ENCODE data around the gene LARP1. TPM values are rescaled to one million over a fixed set of nuclear protein-coding genes. Genes with fewer than 3 reads are reported as not detected.
A peak's percentile ranks its signal among the peaks of the same experiment; 100 is the strongest.
"Not testable (repeated sequence)": the region's sequence is repeated elsewhere in the genome, so short reads cannot be mapped to it uniquely, and the experiment has no call there.

The LARP1 gene
- total RNA-seq, 2 experiments from 2014 or later = 203 to 213 TPM

- no peak for DNase-seq
- CTCF ChIA-PET = interaction anchor here (1.0 to 1.4 kb wide), 2 partner anchors 17 to 18 kb away, joined by 3 to 4 read pairs; no protein-coding TSS in a partner anchor
- Mint-ChIP-seq H3K27ac (peak overlapping the region; percentile 89), H3K4me1 (peaks cover 58% of the 10 kb centered on the region), H3K36me3 (ENCODE audit: low read depth) (peaks cover 31% of the 10 kb centered on the region), H3K4me3 (no peak overlapping the region), H3K27me3 (no peaks in the 10 kb centered on the region), H3K9me3 (no peaks in the 10 kb centered on the region)
- POLR2A ChIA-PET = no interaction called here
These were observed 75.4 kb downstream of the LARP1 start for GRCh38 chr5:154830596-154830995.

GRCh38 chr5:154831451-154831850 lies 76.3 kb downstream of the LARP1 start:
- Mint-ChIP-seq H3K4me3 (no peak overlapping the region), H3K36me3 (ENCODE audit: low read depth) (peaks cover 27% of the 10 kb centered on the region), H3K27ac (peak overlapping the region; percentile 50), H3K27me3 (no peaks in the 10 kb centered on the region), H3K9me3 (no peaks in the 10 kb centered on the region), H3K4me1 (peaks cover 53% of the 10 kb centered on the region)
- ChIA-PET POLR2A (no interaction called here), CTCF (no interaction called here)
- no peak for DNase-seq

GRCh38 chr5:154832804-154833203 lies 77.6 kb downstream of the LARP1 start:
- H3K27ac Mint-ChIP-seq, POLR2A ChIA-PET, H3K9me3 Mint-ChIP-seq, H3K27me3 Mint-ChIP-seq, DNase-seq, H3K4me3 Mint-ChIP-seq: not testable (repeated sequence)
- CTCF ChIA-PET = interaction anchor here (0.8 to 3.3 kb wide), 2 partner anchors 10 kb away, joined by 3 to 14 read pairs; no protein-coding TSS in a partner anchor
- Mint-ChIP-seq H3K36me3 (ENCODE audit: low read depth) (peaks cover 31% of the 10 kb centered on the region), H3K4me1 (peaks cover 41% of the 10 kb centered on the region)

- POLR2A ChIA-PET = no interaction called here
- H3K27me3 Mint-ChIP-seq = no peaks in the 10 kb centered on the region
- H3K27ac Mint-ChIP-seq = no peak overlapping the region
- DNase-seq = no peak
- no peaks in the 10 kb centered on the region for H3K9me3 Mint-ChIP-seq
- CTCF ChIA-PET = interaction anchor here (3.3 kb wide), 1 partner anchor 11 kb away, joined by 14 read pairs; no protein-coding TSS in a partner anchor
- peaks cover 30% of the 10 kb centered on the region for H3K4me1 Mint-ChIP-seq
- peaks cover 24% of the 10 kb centered on the region for H3K36me3 Mint-ChIP-seq (ENCODE audit: low read depth)
- H3K4me3 Mint-ChIP-seq = no peak overlapping the region
These were observed 78.9 kb downstream of the LARP1 start for GRCh38 chr5:154834053-154834452.

GRCh38 chr5:154835701-154836052 lies 80.5 kb downstream of the LARP1 start:
- Mint-ChIP-seq H3K36me3 (ENCODE audit: low read depth) (peaks cover 16% of the 10 kb centered on the region), H3K4me1 (peaks cover 16% of the 10 kb centered on the region)
- H3K27me3 Mint-ChIP-seq, H3K27ac Mint-ChIP-seq, POLR2A ChIA-PET, H3K9me3 Mint-ChIP-seq, DNase-seq, H3K4me3 Mint-ChIP-seq: not testable (repeated sequence)
- CTCF ChIA-PET = interaction anchor here (1.3 to 2.0 kb wide), 2 partner anchors 9 to 14 kb away, joined by 4 to 6 read pairs; no protein-coding TSS in a partner anchor

GRCh38 chr5:154836225-154836624 lies 81.0 kb downstream of the LARP1 start:
- ChIA-PET CTCF (interaction anchor here (1.3 to 2.0 kb wide), 2 partner anchors 9 to 13 kb away, joined by 4 to 6 read pairs; no protein-coding TSS in a partner anchor), POLR2A (no interaction called here)
- H3K4me1 Mint-ChIP-seq = peaks cover 11% of the 10 kb centered on the region
- H3K27me3 Mint-ChIP-seq = no peaks in the 10 kb centered on the region
- H3K27ac Mint-ChIP-seq = no peak overlapping the region
- H3K9me3 Mint-ChIP-seq = no peaks in the 10 kb centered on the region
- no peak for DNase-seq
- no peak overlapping the region for H3K4me3 Mint-ChIP-seq
- peaks cover 13% of the 10 kb centered on the region for H3K36me3 Mint-ChIP-seq (ENCODE audit: low read depth)

GRCh38 chr5:154837009-154837901 lies 82.1 kb downstream of the LARP1 start:
- H3K36me3 Mint-ChIP-seq (ENCODE audit: low read depth) = peaks cover 9% of the 10 kb centered on the region

GRCh38 chr5:154840435-154841272 lies 85.5 kb downstream of the LARP1 start:
- ChIA-PET CTCF (interaction anchor here (1.0 to 1.6 kb wide), 3 partner anchors 9 to 98 kb away, joined by 3 to 4 read pairs (median 3); partner anchors contain the start of gene GEMIN5), POLR2A (no interaction called here)

More at GRCh38 chr5:154837009-154837901, 82.1 kb downstream of the LARP1 start:
- peak overlapping the region; percentile 32 for H3K27ac Mint-ChIP-seq
- H3K4me1 Mint-ChIP-seq = peaks cover 9% of the 10 kb centered on the region
- no peaks in the 10 kb centered on the region for H3K27me3 Mint-ChIP-seq
- CTCF ChIA-PET = interaction anchor here (0.9 to 2.0 kb wide), 2 partner anchors 12 to 71 kb away, joined by 3 to 6 read pairs; no protein-coding TSS in a partner anchor
- POLR2A ChIA-PET = interaction anchor here (0.7 kb wide), 1 partner anchor 44 kb away, joined by 3 read pairs; no protein-coding TSS in a partner anchor
- no peak for DNase-seq
- H3K4me3 Mint-ChIP-seq = no peak overlapping the region
- H3K9me3 Mint-ChIP-seq = no peaks in the 10 kb centered on the region

GRCh38 chr5:154841273-154841661 lies 86.1 kb downstream of the LARP1 start:
- no peak overlapping the region for H3K4me3 Mint-ChIP-seq
- CTCF ChIA-PET = interaction anchor here (1.4 kb wide), 1 partner anchor 17 kb away, joined by 4 read pairs; no protein-coding TSS in a partner anchor

More at GRCh38 chr5:154840435-154841272, 85.5 kb downstream of the LARP1 start:
- no peak overlapping the region for H3K4me3 Mint-ChIP-seq
- DNase-seq = no peak
- H3K27me3 Mint-ChIP-seq = no peaks in the 10 kb centered on the region
- peak overlapping the region; percentile 76 for H3K27ac Mint-ChIP-seq
- no peaks in the 10 kb centered on the region for H3K9me3 Mint-ChIP-seq
- H3K4me1 Mint-ChIP-seq = peaks cover 4% of the 10 kb centered on the region
- H3K36me3 Mint-ChIP-seq (ENCODE audit: low read depth) = peaks cover 4% of the 10 kb centered on the region

GRCh38 chr5:154842689-154843530 lies 87.7 kb downstream of the LARP1 start:
- H3K9me3 Mint-ChIP-seq = no peaks in the 10 kb centered on the region
- H3K27ac Mint-ChIP-seq = no peak overlapping the region
- CTCF ChIA-PET = interaction anchor here (1.0 kb wide), 1 partner anchor 10 kb away, joined by 3 read pairs; no protein-coding TSS in a partner anchor

More at GRCh38 chr5:154841273-154841661, 86.1 kb downstream of the LARP1 start:
- no peaks in the 10 kb centered on the region for H3K27me3 Mint-ChIP-seq
- peaks cover 4% of the 10 kb centered on the region for H3K36me3 Mint-ChIP-seq (ENCODE audit: low read depth)
- no peaks in the 10 kb centered on the region for H3K9me3 Mint-ChIP-seq
- H3K4me1 Mint-ChIP-seq = peaks cover 4% of the 10 kb centered on the region
- DNase-seq = no peak
- H3K27ac Mint-ChIP-seq = no peak overlapping the region
- POLR2A ChIA-PET = no interaction called here

GRCh38 chr5:154844809-154845208 lies 89.6 kb downstream of the LARP1 start:
- no peak for DNase-seq
- CTCF ChIA-PET = interaction anchor here (1.3 kb wide), 1 partner anchor 9 kb away, joined by 4 read pairs; no protein-coding TSS in a partner anchor
- Mint-ChIP-seq H3K27me3 (no peaks in the 10 kb centered on the region), H3K36me3 (ENCODE audit: low read depth) (no peaks in the 10 kb centered on the region), H3K4me1 (peaks cover 4% of the 10 kb centered on the region), H3K4me3 (no peak overlapping the region), H3K9me3 (no peaks in the 10 kb centered on the region), H3K27ac (no peak overlapping the region)
- POLR2A ChIA-PET = interaction anchor here (0.6 kb wide), 1 partner anchor 15 kb away, joined by 3 read pairs; no protein-coding TSS in a partner anchor

More at GRCh38 chr5:154842689-154843530, 87.7 kb downstream of the LARP1 start:
- no peaks in the 10 kb centered on the region for H3K36me3 Mint-ChIP-seq (ENCODE audit: low read depth)
- H3K4me3 Mint-ChIP-seq = no peak overlapping the region
- H3K27me3 Mint-ChIP-seq = no peaks in the 10 kb centered on the region
- DNase-seq = no peak
- H3K4me1 Mint-ChIP-seq = peaks cover 4% of the 10 kb centered on the region
- POLR2A ChIA-PET = no interaction called here

Data from activated CD4-positive, alpha-beta T cell treated with anti-CD3 and anti-CD28 coated beads, Interleukin-2, amount 10 ng/mL, durations not matched to agents 7 days and 5 days (primary cell).